NB4 (cell line): ENCODE measurements around the gene SLC22A2.

Experiments
- MYC ChIP-seq: IDR thresholded peaks from 2 replicates; pipeline ENCODE4 v1.6.1; 2011; ENCODE audit warnings: low read depth, low read length
- POLR2A ChIP-seq: IDR thresholded peaks from 2 replicates; pipeline ENCODE4 v1.6.1; 2011; ENCODE audit warnings: mild to moderate bottlenecking; ENCODE audit not compliant: insufficient read length; ENCODE audit errors: extremely low read depth
- TF ChIP-seq, protein P1 (sequence below): IDR thresholded peaks from one replicate; pipeline ENCODE4 v1.5.1; 2012; ENCODE audit warnings: low read depth, low read length

DNA sequence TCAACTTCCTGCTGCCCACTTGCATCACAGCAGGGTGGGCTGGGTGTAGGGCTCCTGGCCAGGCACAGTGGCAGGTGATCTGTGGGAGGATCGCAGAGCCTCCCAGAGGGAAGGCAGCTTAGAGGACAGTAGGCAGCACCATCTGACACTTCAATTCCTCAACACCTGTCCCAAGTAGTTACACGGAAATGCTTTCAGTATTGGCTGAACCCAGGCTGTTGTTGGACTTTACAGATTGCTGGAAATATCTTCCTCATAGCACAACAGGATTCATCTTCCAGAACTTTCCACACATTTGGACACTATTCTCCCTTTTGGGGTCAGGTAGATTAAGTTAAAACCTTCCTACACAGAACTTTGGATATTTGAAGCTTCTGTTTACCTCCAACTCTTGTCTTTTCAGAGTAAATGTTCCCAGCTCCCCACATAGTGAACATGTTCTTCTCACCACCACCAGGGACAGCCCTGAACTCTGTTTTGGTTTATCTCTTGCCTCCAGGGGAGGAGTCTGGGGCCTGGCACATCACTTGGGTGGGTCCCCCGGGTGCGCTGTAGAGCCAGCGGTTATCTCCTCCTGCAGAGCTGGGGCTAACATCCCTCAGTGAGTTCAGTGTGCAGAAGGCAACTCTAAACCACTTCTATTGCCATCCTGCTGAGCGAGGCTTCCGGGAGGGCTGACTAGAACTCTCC, 3.5 kb upstream of the SLC22A2 start:
- TF ChIP-seq MYC (no peak), POLR2A (no peak)
- TF ChIP-seq, protein P1, sequence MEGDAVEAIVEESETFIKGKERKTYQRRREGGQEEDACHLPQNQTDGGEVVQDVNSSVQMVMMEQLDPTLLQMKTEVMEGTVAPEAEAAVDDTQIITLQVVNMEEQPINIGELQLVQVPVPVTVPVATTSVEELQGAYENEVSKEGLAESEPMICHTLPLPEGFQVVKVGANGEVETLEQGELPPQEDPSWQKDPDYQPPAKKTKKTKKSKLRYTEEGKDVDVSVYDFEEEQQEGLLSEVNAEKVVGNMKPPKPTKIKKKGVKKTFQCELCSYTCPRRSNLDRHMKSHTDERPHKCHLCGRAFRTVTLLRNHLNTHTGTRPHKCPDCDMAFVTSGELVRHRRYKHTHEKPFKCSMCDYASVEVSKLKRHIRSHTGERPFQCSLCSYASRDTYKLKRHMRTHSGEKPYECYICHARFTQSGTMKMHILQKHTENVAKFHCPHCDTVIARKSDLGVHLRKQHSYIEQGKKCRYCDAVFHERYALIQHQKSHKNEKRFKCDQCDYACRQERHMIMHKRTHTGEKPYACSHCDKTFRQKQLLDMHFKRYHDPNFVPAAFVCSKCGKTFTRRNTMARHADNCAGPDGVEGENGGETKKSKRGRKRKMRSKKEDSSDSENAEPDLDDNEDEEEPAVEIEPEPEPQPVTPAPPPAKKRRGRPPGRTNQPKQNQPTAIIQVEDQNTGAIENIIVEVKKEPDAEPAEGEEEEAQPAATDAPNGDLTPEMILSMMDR = no peak
